ENCODE data around the gene HCFC1R1.

The HCFC1R1 gene

GRCh38 chr16:3013998-3014690 lies 9.6 kb downstream of the HCFC1R1 start:
- TF ChIP-seq EZH2phosphoT487 (IDR thresholded peaks at IDR 0.05; ENCODE audit: low read length) (no peak), CTCF (IDR thresholded peaks at IDR 0.05; ENCODE audit: low read length) (no peak), EZH2 (optimal IDR thresholded peaks at IDR 0.05; ENCODE audit: low read depth, low read length) (no peak)
- no peaks in the 10 kb centered on the region for H4K20me1 ChIP-seq (ENCODE audit: insufficient read depth, low read length)
- H3K4me2 ChIP-seq (ENCODE audit: low read depth, low read length) = no peak overlapping the region
- no peaks in the 10 kb centered on the region for H3K36me3 ChIP-seq (replicated peaks; ENCODE audit: insufficient read depth, low read length)
- no peak overlapping the region for H2AFZ ChIP-seq (ENCODE audit: low read length)
- no peaks in the 10 kb centered on the region for H3K79me2 ChIP-seq (ENCODE audit: low read length)
- H3K4me1 ChIP-seq (ENCODE audit: low read length) = 0 out of 2 replicates have a peak, but pooled peaks cover 6% of the 10 kb centered on the region
- H3F3A ChIP-seq (ENCODE audit: insufficient read depth, low read length) = no peaks in the 10 kb centered on the region
- H3K9me2 ChIP-seq (replicated peaks; ENCODE audit: insufficient read depth, low read length) = no peaks in the 10 kb centered on the region
- H3K27ac ChIP-seq (ENCODE audit: low read length) = no peak overlapping the region
- H3K9me3 ChIP-seq (replicated peaks; ENCODE audit: insufficient read depth, low read length) = no peaks in the 10 kb centered on the region
- H3K9ac ChIP-seq (ENCODE audit: low read length) = no peak overlapping the region
- no peak overlapping the region for H3K4me3 ChIP-seq (ENCODE audit: low read length)
- DNase-seq = no peak
- H3K27me3 ChIP-seq (replicated peaks; ENCODE audit: insufficient read depth, low read length) = peaks cover 92% of the 10 kb centered on the region

- Histone ChIP-seq H3F3A (ENCODE audit: insufficient read depth, low read length) (no peaks in the 10 kb centered on the region), H3K9me2 (replicated peaks; ENCODE audit: insufficient read depth, low read length) (no peaks in the 10 kb centered on the region), H4K20me1 (ENCODE audit: insufficient read depth, low read length) (no peaks in the 10 kb centered on the region), H3K79me2 (ENCODE audit: low read length) (no peaks in the 10 kb centered on the region), H3K36me3 (replicated peaks; ENCODE audit: insufficient read depth, low read length) (no peaks in the 10 kb centered on the region), H2AFZ (ENCODE audit: low read length) (no peak overlapping the region), H3K27me3 (replicated peaks; ENCODE audit: insufficient read depth, low read length) (peaks cover 94% of the 10 kb centered on the region), H3K4me3 (ENCODE audit: low read length) (no peak overlapping the region), H3K27ac (ENCODE audit: low read length) (no peak overlapping the region), H3K4me2 (ENCODE audit: low read depth, low read length) (no peak overlapping the region), H3K4me1 (ENCODE audit: low read length) (0 out of 2 replicates have a peak, but pooled peaks cover 6% of the 10 kb centered on the region), H3K9me3 (replicated peaks; ENCODE audit: insufficient read depth, low read length) (no peaks in the 10 kb centered on the region), H3K9ac (ENCODE audit: low read length) (no peak overlapping the region)
- DNase-seq = no peak
- TF ChIP-seq EZH2 (optimal IDR thresholded peaks at IDR 0.05; ENCODE audit: low read depth, low read length) (no peak), CTCF (IDR thresholded peaks at IDR 0.05; ENCODE audit: low read length) (no peak), EZH2phosphoT487 (IDR thresholded peaks at IDR 0.05; ENCODE audit: low read length) (no peak)
These were observed 10.2 kb downstream of the HCFC1R1 start for GRCh38 chr16:3013491-3013951.

- DNase-seq = peak; percentile 54
- TF ChIP-seq EZH2phosphoT487 (IDR thresholded peaks at IDR 0.05; ENCODE audit: low read length) (no peak), EZH2 (optimal IDR thresholded peaks at IDR 0.05; ENCODE audit: low read depth, low read length) (no peak), CTCF (IDR thresholded peaks at IDR 0.05; ENCODE audit: low read length) (no peak)
- H3K79me2 ChIP-seq (ENCODE audit: low read length) = no peaks in the 10 kb centered on the region
- peak within 1 kb of the TSS; percentile 16; the same call in 1 of the 2 replicates for H3K4me2 ChIP-seq (ENCODE audit: low read depth, low read length)
- no peaks in the 10 kb centered on the region for H3K9me3 ChIP-seq (replicated peaks; ENCODE audit: insufficient read depth, low read length)
- H3K4me3 ChIP-seq (ENCODE audit: low read length) = no peak within 1 kb of the TSS
- no peaks in the 10 kb centered on the region for H3K9me2 ChIP-seq (replicated peaks; ENCODE audit: insufficient read depth, low read length)
- peaks cover 10% of the 10 kb centered on the region for H3K4me1 ChIP-seq (ENCODE audit: low read length)
- no peak within 1 kb of the TSS for H2AFZ ChIP-seq (ENCODE audit: low read length)
- H3F3A ChIP-seq (ENCODE audit: insufficient read depth, low read length) = no peaks in the 10 kb centered on the region
- no peak within 1 kb of the TSS for H3K9ac ChIP-seq (ENCODE audit: low read length)
- H3K27me3 ChIP-seq (replicated peaks; ENCODE audit: insufficient read depth, low read length) = peaks cover 94% of the 10 kb centered on the region
- H3K27ac ChIP-seq (ENCODE audit: low read length) = no peak within 1 kb of the TSS
- H4K20me1 ChIP-seq (ENCODE audit: insufficient read depth, low read length) = no peaks in the 10 kb centered on the region
- no peaks in the 10 kb centered on the region for H3K36me3 ChIP-seq (replicated peaks; ENCODE audit: insufficient read depth, low read length)
These were observed 10.8 kb downstream of the HCFC1R1 start, which contains the start of gene CLDN9 for GRCh38 chr16:3012828-3013420. CLDN9 (plus strand) TSS chr16:3012923; CDS start chr16:3013363, 440 bp downstream.
